Activated effector memory CD4-positive, alpha-beta T cell treated with Interleukin-2 at 50 U/mL for 16 hours (primary cell): ENCODE results near the gene MYO1A.
A peak's percentile ranks its signal among the peaks of the same experiment; 100 is the strongest.
"Not testable (repeated sequence)": the region's sequence is repeated elsewhere in the genome, so short reads cannot be mapped to it uniquely, and the experiment has no call there.

Experiments
- DNase-seq: peaks from one replicate; pipeline ENCODE4 v3.0.0-alpha.2; 2020

Gene MYO1A

DNA sequence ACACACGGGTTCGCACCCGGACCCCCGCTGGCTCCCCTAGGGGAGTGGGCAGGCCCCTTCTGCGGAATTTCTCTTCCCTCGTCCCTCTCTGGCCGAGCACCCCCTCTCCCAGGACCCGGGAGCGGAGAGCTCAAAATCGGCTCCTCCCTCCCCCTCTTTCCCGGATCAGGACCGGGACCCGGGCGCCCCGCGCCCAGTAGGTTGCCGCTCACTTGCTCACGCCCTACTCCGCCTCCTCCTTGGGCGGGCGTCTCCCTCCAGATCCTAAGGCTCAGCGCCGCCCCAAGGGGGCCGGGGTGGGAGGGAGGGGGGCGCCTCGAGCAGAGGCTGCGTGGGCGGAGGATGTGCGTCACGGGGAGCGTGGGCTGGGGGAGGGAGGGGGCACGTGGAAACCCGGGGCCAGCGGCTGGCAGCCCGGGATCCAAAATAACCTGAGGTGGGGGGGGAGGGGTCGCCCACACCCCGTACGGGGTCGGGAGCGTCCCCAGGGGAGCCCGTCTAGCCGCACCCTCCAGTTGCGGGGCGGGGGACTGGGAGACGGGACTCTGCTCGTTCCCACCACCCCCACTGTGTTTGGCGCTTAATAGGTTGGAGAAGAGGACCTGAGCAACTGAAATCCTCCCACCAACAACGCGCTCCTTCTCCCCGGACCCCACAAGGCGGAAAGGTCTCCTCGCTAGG, 37.2 kb upstream of the MYO1A start:
- peak; percentile 85 for DNase-seq

DNA sequence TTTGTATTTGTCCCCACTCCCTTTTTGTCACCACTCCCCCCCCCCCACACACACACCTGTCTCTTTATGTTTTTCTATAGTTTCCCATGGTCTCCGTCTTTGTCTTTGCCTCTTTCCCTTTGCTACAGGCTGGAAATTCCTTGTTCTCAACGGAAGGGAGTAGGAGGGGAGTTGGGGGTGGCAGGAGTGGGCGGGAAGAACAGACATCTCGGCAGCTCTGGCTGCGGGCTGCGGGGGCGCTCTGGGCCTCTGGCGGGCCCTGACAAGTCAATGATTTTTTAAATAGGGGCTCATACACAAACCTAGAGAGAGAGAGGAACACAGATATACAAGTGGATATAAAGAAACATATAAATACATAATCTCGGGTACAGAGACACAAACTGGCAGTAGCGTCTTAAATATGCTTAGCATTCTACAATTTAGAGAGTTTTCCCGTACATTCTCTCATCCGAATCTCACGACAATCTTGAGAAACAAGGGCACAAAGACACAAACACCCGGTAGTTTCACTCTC, 36.6 kb upstream of the MYO1A start:
- DNase-seq = no peak

GRCh38 chr12:57085999-57086492, 36.1 kb upstream of the MYO1A start:
- no peak for DNase-seq

DNA sequence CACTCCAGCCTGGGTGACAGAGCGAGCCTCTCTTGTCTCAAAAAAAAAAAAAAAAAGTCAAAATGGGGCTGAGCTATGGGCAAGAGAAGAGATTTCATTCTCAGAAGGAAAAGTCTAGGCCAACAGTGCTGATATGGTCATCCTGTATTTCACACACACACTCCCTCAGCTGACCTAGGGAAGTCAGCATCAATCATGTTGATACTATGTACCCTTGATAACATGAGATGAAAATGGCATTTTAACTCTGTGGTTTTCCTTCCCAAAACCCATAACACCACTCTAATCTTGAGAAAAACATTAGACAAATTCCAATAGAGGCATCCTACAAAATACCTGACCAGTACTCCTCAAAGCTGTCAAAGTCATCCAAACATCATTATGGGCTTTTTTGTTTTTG, 30.9 kb upstream of the MYO1A start:
- no peak for DNase-seq

GRCh38 chr12:57079821-57080220, 29.9 kb upstream of the MYO1A start:
- DNase-seq = no peak

- DNase-seq = peak; percentile 93
Observed at GRCh38 chr12:57078519-57079404, 28.8 kb upstream of the MYO1A start, which contains the start of gene NEMP1. Gene NEMP1, minus strand, starts transcription at chr12:57078791. Its CDS starts 46 bp downstream, at chr12:57078745.

DNA sequence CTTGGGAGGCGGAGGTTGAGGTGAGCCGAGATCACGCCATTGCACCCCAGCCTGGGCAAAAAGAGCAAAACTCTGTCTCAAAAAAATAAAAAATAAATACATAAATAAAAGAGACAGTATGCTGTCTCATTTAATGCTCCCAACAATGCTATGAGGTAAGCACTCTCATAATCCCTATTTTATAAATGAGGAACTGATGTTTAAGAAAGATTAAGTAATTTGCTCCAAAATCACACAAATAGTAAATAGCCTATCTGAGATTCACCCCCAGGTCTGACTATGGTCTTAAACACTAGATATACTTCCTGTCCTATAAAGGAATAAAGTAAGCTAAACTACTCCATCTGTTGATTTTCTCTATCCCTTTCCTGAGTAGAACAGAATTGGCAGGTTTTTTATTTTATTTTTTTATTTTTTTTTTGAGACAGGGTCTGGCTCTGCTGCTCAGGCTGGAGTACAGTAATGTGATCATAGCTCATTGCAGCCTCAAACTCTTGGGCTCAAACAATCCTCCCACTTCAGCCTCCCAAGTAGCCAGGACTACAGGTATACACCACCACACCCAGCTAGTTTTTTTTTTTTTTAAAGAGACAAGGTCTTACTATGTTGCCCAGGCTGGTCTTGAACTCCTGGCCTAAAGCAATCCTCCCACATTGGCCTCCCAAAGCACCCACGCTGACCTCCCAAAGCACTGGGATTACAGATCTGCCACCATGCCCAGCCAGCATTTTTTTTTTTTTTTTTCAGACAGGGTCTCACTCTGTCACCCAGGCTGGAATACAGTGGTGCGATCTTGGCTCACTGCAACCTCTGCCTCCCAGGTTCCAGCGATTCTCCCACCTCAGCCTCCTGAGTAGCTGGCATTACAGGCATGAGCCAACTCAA, 23.9 kb upstream of the MYO1A start:
- DNase-seq = not testable (repeated sequence)

DNA sequence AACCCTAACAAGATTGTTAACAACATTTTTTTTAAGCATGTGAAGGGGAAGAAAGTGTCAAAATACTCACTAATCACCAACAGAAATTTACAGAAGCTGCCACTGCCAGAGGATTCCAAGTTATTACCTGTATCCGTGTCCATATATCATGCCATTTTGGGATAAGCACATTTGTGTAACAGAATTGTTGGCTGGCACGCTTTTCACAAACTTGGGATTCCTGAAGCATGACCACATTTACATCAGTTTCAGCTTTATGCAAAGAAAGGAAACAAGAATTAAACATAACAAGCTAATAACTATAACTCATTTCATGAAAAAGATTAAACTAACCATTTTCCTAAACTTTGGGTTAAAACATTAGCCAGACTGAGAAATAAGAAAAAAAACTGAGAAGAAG, 22.7 kb upstream of the MYO1A start:
- DNase-seq = no peak

GRCh38 chr12:57069523-57069922, 19.6 kb upstream of the MYO1A start:
- no peak for DNase-seq

DNA sequence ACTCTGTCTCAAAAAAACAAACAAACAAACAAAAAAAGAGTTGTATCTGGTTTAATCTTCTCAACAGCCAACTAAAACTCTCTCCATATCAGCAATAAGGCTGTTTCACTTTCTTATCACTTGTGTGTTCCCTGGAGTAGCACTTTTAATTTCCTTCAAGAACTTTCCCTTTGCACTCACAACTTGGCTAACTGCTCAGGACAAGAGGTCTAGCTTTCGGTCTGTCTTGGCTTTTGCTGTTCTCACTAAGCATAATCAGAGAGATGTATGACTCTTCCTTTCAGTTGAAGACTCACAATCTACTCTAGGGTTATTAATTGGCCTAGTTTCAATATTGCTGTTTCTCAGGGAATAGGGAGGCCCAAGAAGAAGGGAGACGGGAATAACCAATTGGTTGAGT, 16.3 kb upstream of the MYO1A start:
- no peak for DNase-seq

- DNase-seq = no peak
Observed at GRCh38 chr12:57063991-57064685, 14.2 kb upstream of the MYO1A start.

GRCh38 chr12:57058454-57058853, 8.5 kb upstream of the MYO1A start:
- no peak for DNase-seq

DNA sequence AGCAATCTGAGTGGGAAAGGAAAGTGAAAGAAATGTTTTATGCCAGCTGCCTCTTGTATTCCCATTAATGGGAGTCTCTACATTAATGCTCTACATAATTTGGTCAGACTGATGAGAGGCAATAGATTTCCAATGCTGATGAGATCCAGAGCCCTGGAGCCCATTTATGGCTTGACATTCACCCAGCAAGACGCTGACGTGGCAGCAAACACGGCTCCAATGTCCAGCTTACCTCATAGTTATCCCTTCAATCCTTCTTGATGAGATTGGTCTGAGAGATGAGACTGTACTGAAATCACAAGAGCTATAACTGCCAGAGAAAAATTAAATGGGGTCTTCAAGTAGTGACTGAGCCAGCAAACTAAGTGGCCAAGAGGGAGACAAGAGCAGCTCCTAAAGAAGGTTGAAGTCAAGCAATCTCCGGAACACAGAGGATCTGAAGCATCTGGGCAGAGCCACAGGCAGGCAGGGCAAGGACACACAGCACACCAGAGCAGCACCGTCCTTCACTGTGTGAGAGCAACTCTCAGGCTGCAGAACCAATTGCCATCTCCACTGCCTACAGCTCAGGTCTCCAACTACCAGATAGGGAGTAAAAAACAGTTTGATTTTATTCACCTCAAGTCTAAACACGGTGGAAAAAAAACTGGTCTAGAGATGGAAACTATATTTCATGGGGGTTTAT, 7.3 kb upstream of the MYO1A start:
- no peak for DNase-seq

DNA sequence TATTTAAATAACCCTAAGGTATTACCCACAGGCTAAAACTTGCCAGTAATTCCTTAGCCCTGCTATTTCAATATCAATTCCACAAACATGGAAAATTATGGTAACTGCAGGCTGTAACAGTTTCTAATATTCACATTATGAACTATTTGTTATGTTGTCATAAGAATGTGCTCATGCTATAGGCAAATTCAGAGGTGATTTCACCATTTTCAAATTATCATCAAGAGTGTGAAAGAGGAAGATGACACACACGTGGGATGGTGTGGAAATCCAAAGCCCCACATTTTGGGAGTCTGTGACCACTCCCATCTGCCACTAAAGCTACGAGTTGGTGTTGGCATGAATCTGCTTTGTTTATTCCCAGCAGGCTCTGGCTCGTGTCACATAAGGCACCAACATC, 5.9 kb upstream of the MYO1A start:
- DNase-seq = no peak

DNA sequence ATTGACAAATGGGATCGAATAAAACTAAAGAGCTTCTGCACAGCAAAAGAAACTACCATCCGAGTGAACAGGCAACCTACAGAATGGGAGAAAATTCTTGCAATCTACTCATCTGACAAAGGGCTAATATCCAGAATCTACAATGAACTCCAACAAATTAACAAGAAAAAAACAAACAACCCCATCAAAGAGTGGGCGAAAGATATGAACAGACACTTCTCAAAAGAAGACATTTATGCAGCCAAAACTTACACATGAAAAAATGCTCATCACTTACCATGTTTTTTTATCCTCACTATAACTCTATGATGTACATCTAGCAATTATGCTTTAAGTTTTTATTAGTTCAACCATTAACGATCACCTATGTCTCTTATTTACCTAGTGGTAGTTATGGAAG, 4.0 kb upstream of the MYO1A start:
- not testable (repeated sequence) for DNase-seq

- DNase-seq = not testable (repeated sequence)
Observed at GRCh38 chr12:57053146-57053545, 3.2 kb upstream of the MYO1A start.

DNA sequence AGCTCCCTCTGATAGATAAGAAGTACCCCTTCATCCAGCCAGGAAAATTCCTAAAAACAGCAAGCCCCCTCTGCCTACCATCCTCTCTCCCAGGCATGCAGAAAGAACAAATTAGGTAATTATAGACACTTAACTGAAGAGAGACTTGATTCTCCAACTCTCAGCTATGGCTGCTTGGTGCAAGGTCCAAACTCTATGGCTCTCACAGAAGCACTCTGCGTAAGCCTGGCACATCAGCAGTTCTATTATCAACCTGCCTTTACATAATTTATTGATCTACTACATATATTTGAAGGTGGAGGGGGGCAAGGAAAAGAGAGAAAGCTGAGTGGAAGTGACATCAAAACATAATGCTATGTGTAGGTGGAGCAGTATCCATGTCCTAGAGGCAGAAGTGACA, 1.1 kb upstream of the MYO1A start:
- no peak for DNase-seq

DNA sequence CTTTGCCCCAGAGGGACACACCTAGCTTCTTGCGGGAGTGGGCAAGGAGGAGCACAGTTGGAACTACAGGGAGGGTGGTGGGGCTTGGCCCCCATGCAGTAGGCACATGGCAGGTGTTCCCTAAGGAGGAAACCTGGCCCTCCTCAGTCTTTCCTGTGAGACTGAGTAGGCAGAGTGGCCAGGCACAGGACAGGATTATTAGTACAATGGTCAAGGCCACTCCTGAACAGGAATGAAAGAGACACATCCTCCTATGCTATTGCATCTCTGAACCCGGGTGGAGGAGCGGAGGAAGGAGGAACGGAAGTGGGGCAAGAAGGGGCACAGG, 846 bp downstream of the MYO1A start:
- no peak for DNase-seq

GRCh38 chr12:57048423-57049118, 1.4 kb downstream of the MYO1A start:
- DNase-seq = no peak

GRCh38 chr12:57047981-57048380, 1.9 kb downstream of the MYO1A start:
- no peak for DNase-seq
